NT2/D1 (cell line): ENCODE measurements around the gene MAD1L1.

Experiments
- DNase-seq: peaks from one replicate; pipeline ENCODE4 v3.0.0-alpha.2; 2011; ENCODE audit warnings: low read depth, low spot score
- H3K27me3 ChIP-seq: 2 replicates; pipeline ENCODE4 v1.6.0; 2011; ENCODE audit warnings: mild to moderate bottlenecking; ENCODE audit not compliant: insufficient read length, insufficient read depth
- H3K36me3 ChIP-seq: 2 replicates; pipeline ENCODE4 v1.6.1; 2011; ENCODE audit warnings: mild to moderate bottlenecking, low read length, mixed read lengths; ENCODE audit not compliant: insufficient read depth, insufficient read length
- H3K4me1 ChIP-seq: 2 replicates; pipeline ENCODE4 v1.5.1; 2011; ENCODE audit not compliant: insufficient read depth, insufficient read length
- H3K4me3 ChIP-seq: 2 replicates; pipeline ENCODE4 v1.5.1; 2011; ENCODE audit warnings: low read depth; ENCODE audit not compliant: insufficient read length
- H3K9ac ChIP-seq: 2 replicates; pipeline ENCODE4 v1.6.0; 2011; ENCODE audit warnings: low read depth; ENCODE audit not compliant: insufficient read length
- H3K9me3 ChIP-seq: 2 replicates; pipeline ENCODE4 v1.5.1; 2011; ENCODE audit warnings: mild to moderate bottlenecking, low read length; ENCODE audit not compliant: insufficient read depth
- SUZ12 ChIP-seq: IDR thresholded peaks from 2 replicates; pipeline ENCODE4 v1.6.1; 2011; ENCODE audit not compliant: insufficient read length, insufficient read depth; ENCODE audit errors: extremely low read depth
- YY1 ChIP-seq: IDR thresholded peaks from 2 replicates; pipeline ENCODE4 v1.6.1; 2011; ENCODE audit not compliant: insufficient read length, insufficient read depth
- ZNF274 ChIP-seq: IDR thresholded peaks from 2 replicates; pipeline ENCODE4 v1.6.1; 2011; ENCODE audit warnings: mild to moderate bottlenecking, low read depth, low read length

Gene MAD1L1

GRCh38 chr7:1944619-1945210 lies 288.0 kb downstream of the MAD1L1 start:
- Histone ChIP-seq H3K4me1 (peaks cover 25% of the 10 kb centered on the region), H3K9me3 (no peaks in the 10 kb centered on the region), H3K36me3 (peaks cover 16% of the 10 kb centered on the region), H3K27me3 (no peaks in the 10 kb centered on the region), H3K4me3 (no peak overlapping the region), H3K9ac (peak overlapping the region; percentile 25)
- TF ChIP-seq YY1 (no peak), ZNF274 (no peak), SUZ12 (no peak)
- no peak for DNase-seq

GRCh38 chr7:1943933-1944618 lies 288.7 kb downstream of the MAD1L1 start:
- H3K4me1 ChIP-seq, result peaks cover 26% of the 10 kb centered on the region
- DNase-seq, result peak; percentile 39
- H3K4me3 ChIP-seq, result no peak overlapping the region
- TF ChIP-seq YY1 (peak; percentile 24), ZNF274 (no peak)
- H3K36me3 ChIP-seq, result peaks cover 12% of the 10 kb centered on the region
- H3K27me3 ChIP-seq, result no peaks in the 10 kb centered on the region
- peaks cover 4% of the 10 kb centered on the region; the same call in 1 of the 2 replicates for H3K9me3 ChIP-seq
- peak overlapping the region; percentile 25 for H3K9ac ChIP-seq

GRCh38 chr7:1943326-1943725 lies 289.4 kb downstream of the MAD1L1 start:
- TF ChIP-seq SUZ12 (no peak), YY1 (no peak), ZNF274 (no peak)
- peaks cover 12% of the 10 kb centered on the region for H3K36me3 ChIP-seq
- no peaks in the 10 kb centered on the region for H3K27me3 ChIP-seq
- peaks cover 11% of the 10 kb centered on the region for H3K9me3 ChIP-seq
- no peak overlapping the region for H3K4me3 ChIP-seq
- peaks cover 26% of the 10 kb centered on the region for H3K4me1 ChIP-seq
- no peak overlapping the region for H3K9ac ChIP-seq
- DNase-seq, result no peak

GRCh38 chr7:1942941-1943289 lies 289.8 kb downstream of the MAD1L1 start:
- TF ChIP-seq YY1 (no peak), SUZ12 (no peak), ZNF274 (no peak)
- Histone ChIP-seq H3K36me3 (peaks cover 11% of the 10 kb centered on the region), H3K9me3 (peaks cover 15% of the 10 kb centered on the region), H3K4me3 (no peak overlapping the region), H3K27me3 (no peaks in the 10 kb centered on the region), H3K4me1 (peaks cover 26% of the 10 kb centered on the region), H3K9ac (no peak overlapping the region)
- DNase-seq, result no peak

GRCh38 chr7:1942243-1942940 lies 290.4 kb downstream of the MAD1L1 start:
- H3K27me3 ChIP-seq, result no peaks in the 10 kb centered on the region
- DNase-seq, result no peak
- TF ChIP-seq ZNF274, result no peak
- TF ChIP-seq YY1, result no peak
- TF ChIP-seq SUZ12, result no peak
- peaks cover 10% of the 10 kb centered on the region for H3K36me3 ChIP-seq
- H3K4me1 ChIP-seq, result peaks cover 26% of the 10 kb centered on the region
- H3K4me3 ChIP-seq, result no peak overlapping the region
- no peak overlapping the region for H3K9ac ChIP-seq
- H3K9me3 ChIP-seq, result peaks cover 19% of the 10 kb centered on the region

GRCh38 chr7:1941464-1942242 lies 291.1 kb downstream of the MAD1L1 start:
- H3K4me3 ChIP-seq, result no peak overlapping the region
- H3K4me1 ChIP-seq, result peaks cover 28% of the 10 kb centered on the region
- H3K36me3 ChIP-seq, result peaks cover 10% of the 10 kb centered on the region
- peaks cover 22% of the 10 kb centered on the region for H3K9me3 ChIP-seq
- H3K9ac ChIP-seq, result no peak overlapping the region
- H3K27me3 ChIP-seq, result no peaks in the 10 kb centered on the region
- no peak for DNase-seq
- TF ChIP-seq YY1, result no peak
- TF ChIP-seq ZNF274, result no peak
- TF ChIP-seq SUZ12, result no peak
